H9 (cell line): ENCODE measurements around the gene MED25. TPM values are rescaled to one million over a fixed set of nuclear protein-coding genes. Genes with fewer than 3 reads are reported as not detected.

Experiments used
- DNase-seq: peaks from one replicate; pipeline ENCODE4 v3.0.0-alpha.2; 2017
- H2AFZ ChIP-seq: one replicate; pipeline ENCODE4 v1.6.1; 2013; ENCODE audit warnings: mild to moderate bottlenecking, low read length, control low read depth, moderate library complexity
- H2AK5ac ChIP-seq: 2 replicates; pipeline ENCODE4 v1.6.1; 2013; ENCODE audit warnings: low read length, control low read depth, mixed read lengths; ENCODE audit not compliant: insufficient read length
- H2BK120ac ChIP-seq: one replicate; pipeline ENCODE4 v1.6.1; 2013; ENCODE audit warnings: low read depth, mild to moderate bottlenecking, low read length, control low read depth, inconsistent platforms; ENCODE audit not compliant: poor library complexity, severe bottlenecking
- H2BK12ac ChIP-seq: 2 replicates; pipeline ENCODE4 v1.6.1; 2013; ENCODE audit warnings: low read length, control low read depth, mixed read lengths, low read depth; ENCODE audit not compliant: insufficient read length
- H2BK15ac ChIP-seq: 2 replicates; pipeline ENCODE4 v1.6.1; 2013; ENCODE audit warnings: low read depth, low read length, control low read depth
- H2BK20ac ChIP-seq: one replicate; pipeline ENCODE4 v1.6.1; 2013; ENCODE audit warnings: low read depth, mild to moderate bottlenecking, low read length, control low read depth, inconsistent platforms; ENCODE audit not compliant: poor library complexity, severe bottlenecking
- H2BK5ac ChIP-seq: 2 replicates; pipeline ENCODE4 v1.6.1; 2013; ENCODE audit warnings: low read length, control low read depth, mixed read lengths; ENCODE audit not compliant: insufficient read length
- H3K14ac ChIP-seq: 2 replicates; pipeline ENCODE4 v1.6.1; 2013; ENCODE audit warnings: low read length, control low read depth; ENCODE audit not compliant: insufficient read depth
- H3K18ac ChIP-seq: 2 replicates; pipeline ENCODE4 v1.6.1; 2013; ENCODE audit warnings: low read depth, mild to moderate bottlenecking, mixed read lengths, low read length, control low read depth; ENCODE audit not compliant: insufficient read length
- H3K23ac ChIP-seq: 2 replicates; pipeline ENCODE4 v1.6.1; 2013; ENCODE audit warnings: low read length, control low read depth, mixed read lengths, low read depth; ENCODE audit not compliant: insufficient read length
- H3K23me2 ChIP-seq: 2 replicates; pipeline ENCODE4 v1.6.1; 2013; ENCODE audit warnings: low read depth, mild to moderate bottlenecking, mixed read lengths, low read length, control low read depth; ENCODE audit not compliant: insufficient read length, poor library complexity, severe bottlenecking
- H3K27ac ChIP-seq: 2 replicates; pipeline ENCODE4 v1.5.1; 2013; ENCODE audit warnings: low read length, control low read depth, mixed read lengths, low read depth; ENCODE audit not compliant: insufficient read length
- H3K27me3 ChIP-seq: 2 replicates; pipeline ENCODE4 v1.6.1; 2013; ENCODE audit warnings: low read length, control low read depth, inconsistent platforms; ENCODE audit not compliant: insufficient read depth
- H3K4ac ChIP-seq: 2 replicates; pipeline ENCODE4 v1.6.1; 2013; ENCODE audit warnings: low read depth, mild to moderate bottlenecking, control low read depth, inconsistent platforms, low read length, moderate library complexity
- H3K4me1 ChIP-seq: 2 replicates; pipeline ENCODE4 v1.6.1; 2013; ENCODE audit warnings: low read length, control low read depth, inconsistent platforms; ENCODE audit not compliant: insufficient read depth
- H3K4me2 ChIP-seq: 2 replicates; pipeline ENCODE4 v1.6.1; 2013; ENCODE audit warnings: low read length, control low read depth, mixed read lengths; ENCODE audit not compliant: insufficient read length, insufficient read depth
- H3K56ac ChIP-seq: 2 replicates; pipeline ENCODE4 v1.6.1; 2013; ENCODE audit warnings: low read depth, mild to moderate bottlenecking, mixed read lengths, low read length, control low read depth; ENCODE audit not compliant: insufficient read length
- H3K79me1 ChIP-seq: 2 replicates; pipeline ENCODE4 v1.6.1; 2013; ENCODE audit warnings: low read depth, mild to moderate bottlenecking, moderate library complexity, low read length, control low read depth, inconsistent platforms; ENCODE audit not compliant: insufficient read depth, poor library complexity, severe bottlenecking
- H3K79me2 ChIP-seq: 2 replicates; pipeline ENCODE4 v1.6.1; 2013; ENCODE audit warnings: low read length, control low read depth, inconsistent platforms; ENCODE audit not compliant: insufficient read depth
- H3K9ac ChIP-seq: 2 replicates; pipeline ENCODE4 v1.6.1; 2013; ENCODE audit warnings: low read length, control low read depth, mixed read lengths; ENCODE audit not compliant: insufficient read length; ENCODE audit errors: extremely low read depth
- H3K9me3 ChIP-seq: one replicate; pipeline ENCODE4 v1.6.1; 2013; ENCODE audit warnings: low read depth, low read length, inconsistent platforms; ENCODE audit not compliant: control insufficient read depth
- H3T11ph ChIP-seq: one replicate; pipeline ENCODE4 v1.6.1; 2013; ENCODE audit warnings: mild to moderate bottlenecking, low read length, control low read depth, inconsistent platforms
- H4K20me1 ChIP-seq: one replicate; pipeline ENCODE4 v1.6.1; 2013; ENCODE audit not compliant: control insufficient read depth, insufficient read length, insufficient read depth
- H4K5ac ChIP-seq: 2 replicates; pipeline ENCODE4 v1.6.1; 2013; ENCODE audit warnings: low read depth, mild to moderate bottlenecking, mixed read lengths, low read length, control low read depth; ENCODE audit not compliant: insufficient read length
- H4K8ac ChIP-seq: replicated peaks from 2 replicates; pipeline ENCODE4 v1.6.1; 2013; ENCODE audit warnings: low read length, control low read depth, mixed read lengths, low read depth; ENCODE audit not compliant: insufficient read length
- H4K91ac ChIP-seq: 2 replicates; pipeline ENCODE4 v1.6.1; 2013; ENCODE audit warnings: low read depth, mild to moderate bottlenecking, moderate library complexity, mixed read lengths, low read length, control low read depth; ENCODE audit not compliant: insufficient read length
- H3K27ac Mint-ChIP-seq, 3 experiments: 2 replicates in 2 of 3; 3 replicates in 1 of 3; pipeline ENCODE4 v1.8.0; 2020 to 2021; ENCODE audit warnings: mixed read lengths in 3 of 3, mild to moderate bottlenecking in 1 of 3, moderate library complexity in 1 of 3
- H3K27me3 Mint-ChIP-seq: 2 replicates; pipeline ENCODE4 v1.8.0; 2021; ENCODE audit warnings: low read depth, mild to moderate bottlenecking, moderate library complexity, mixed read lengths
- H3K36me3 Mint-ChIP-seq, 3 experiments: 2 replicates in 2 of 3; 3 replicates in 1 of 3; pipeline ENCODE4 v1.8.0; 2020 to 2021; ENCODE audit warnings: low read depth in 3 of 3, mixed read lengths in 3 of 3; ENCODE audit not compliant: insufficient read depth in 1 of 3
- H3K4me1 Mint-ChIP-seq, 2 experiments: 2 replicates each; pipeline ENCODE4 v1.8.0; 2020; ENCODE audit warnings: mixed read lengths in 2 of 2
- H3K4me3 Mint-ChIP-seq, 2 experiments: 2 replicates in 1 of 2; 3 replicates in 1 of 2; pipeline ENCODE4 v1.8.0; 2020 to 2021; ENCODE audit warnings: mild to moderate bottlenecking in 2 of 2, mixed read lengths in 2 of 2, moderate library complexity in 1 of 2
- H3K9me3 Mint-ChIP-seq, 2 experiments: 2 replicates in 1 of 2; 3 replicates in 1 of 2; pipeline ENCODE4 v1.8.0; 2020; ENCODE audit warnings: mild to moderate bottlenecking in 2 of 2, mixed read lengths in 2 of 2, moderate library complexity in 1 of 2
- CTCF ChIP-seq: fragments of 200-600 bp; sonication (generic); conservative IDR thresholded peaks from 3 replicates; pipeline ENCODE4 v1.8.0; 2021; ENCODE audit warnings: antibody characterized with exemption, mild to moderate bottlenecking
- WGBS: extraction: QIAGEN DNeasy Blood & Tissue Kit; methylation state at CpG from one replicate; pipeline ENCODE4 v1.1.7; 2013; ENCODE audit warnings: missing lambda C conversion rate, low lambda C conversion rate, mixed read lengths; ENCODE audit not compliant: insufficient read length; ENCODE audit errors: extremely low coverage; 5-methylcytosine and 5-hydroxymethylcytosine counted together
- total RNA-seq: library from RNA; stranded (reverse); gene quantifications from 2 replicates; pipeline ENCODE4 v1.2.1, GENCODE V29; 2021

The MED25 gene
- total RNA-seq, 1 experiment from 2014 or later = 77.5 TPM

- no peak overlapping the region for H4K8ac ChIP-seq
- no peak overlapping the region for H3K27ac Mint-ChIP-seq
- H3K27me3 ChIP-seq = no peaks in the 10 kb centered on the region
- no peak overlapping the region for H2BK15ac ChIP-seq
- no peak overlapping the region for H2BK5ac ChIP-seq
- H3K9me3 ChIP-seq = no peaks in the 10 kb centered on the region
- no peaks in the 10 kb centered on the region for H3K4me1 Mint-ChIP-seq
- H4K20me1 ChIP-seq = no peaks in the 10 kb centered on the region
- no peaks in the 10 kb centered on the region for H3K79me2 ChIP-seq
- H3K79me1 ChIP-seq = no peaks in the 10 kb centered on the region
- no peak overlapping the region for H3K4ac ChIP-seq
- WGBS = no CpG with 5 or more reads among the region's 9 CpGs
- H3K4me2 ChIP-seq = no peak overlapping the region
- H3T11ph ChIP-seq = no peak overlapping the region
- H3K23ac ChIP-seq = no peak overlapping the region
- no peaks in the 10 kb centered on the region for H3K27me3 Mint-ChIP-seq
- no peaks in the 10 kb centered on the region for H3K23me2 ChIP-seq
- no peak overlapping the region for H2AFZ ChIP-seq
- H3K18ac ChIP-seq = no peak overlapping the region
- no peak overlapping the region for H2AK5ac ChIP-seq
- no peak overlapping the region for H4K5ac ChIP-seq
- no peak overlapping the region for H2BK20ac ChIP-seq
- H3K56ac ChIP-seq = no peak overlapping the region
- H3K4me3 Mint-ChIP-seq = no peak overlapping the region; a peak in 1 of 5 replicates
- no peak overlapping the region for H2BK120ac ChIP-seq
- no peak for TF ChIP-seq CTCF
- peaks cover 24 to 54% (median 46%) of the 10 kb centered on the region in 3 experiments; a peak in 6 of 7 replicates for H3K36me3 Mint-ChIP-seq
- no peak overlapping the region for H4K91ac ChIP-seq
- no peak overlapping the region for H2BK12ac ChIP-seq
- no peaks in the 10 kb centered on the region for H3K4me1 ChIP-seq
- H3K27ac ChIP-seq = no peak overlapping the region
- H3K9me3 Mint-ChIP-seq = no peaks in the 10 kb centered on the region
- DNase-seq = no peak
- no peak overlapping the region for H3K14ac ChIP-seq
- no peak overlapping the region for H3K9ac ChIP-seq
Observed at GRCh38 chr19:49832556-49832955, 14.5 kb downstream of the MED25 start.
